Mucosa of stomach (tissue), 1 donor: ENCODE data around the gene MMP15.

Experiments used
- H3K27me3 ChIP-seq: one replicate; pipeline ENCODE4 v1.7.0; 2013; ENCODE audit warnings: mild to moderate bottlenecking, low read length; ENCODE audit not compliant: control insufficient read depth, insufficient read depth
- H3K36me3 ChIP-seq: one replicate; pipeline ENCODE4 v1.7.0; 2013; ENCODE audit warnings: low read length; ENCODE audit not compliant: control insufficient read depth, insufficient read depth
- H3K4me1 ChIP-seq: one replicate; pipeline ENCODE4 v1.7.0; 2013; ENCODE audit warnings: mild to moderate bottlenecking, low read length; ENCODE audit not compliant: control insufficient read depth, insufficient read depth
- H3K4me3 ChIP-seq: one replicate; pipeline ENCODE4 v1.7.0; 2013; ENCODE audit warnings: low read length
- H3K9ac ChIP-seq: one replicate; pipeline ENCODE4 v1.7.0; 2013; ENCODE audit warnings: mild to moderate bottlenecking, low read length, moderate library complexity
- H3K9me3 ChIP-seq: one replicate; pipeline ENCODE4 v1.7.0; 2013; ENCODE audit warnings: mild to moderate bottlenecking, low read length, moderate library complexity; ENCODE audit not compliant: control insufficient read depth
- donor health status: Pancreatic carcinoma.

MMP15 gene

DNA sequence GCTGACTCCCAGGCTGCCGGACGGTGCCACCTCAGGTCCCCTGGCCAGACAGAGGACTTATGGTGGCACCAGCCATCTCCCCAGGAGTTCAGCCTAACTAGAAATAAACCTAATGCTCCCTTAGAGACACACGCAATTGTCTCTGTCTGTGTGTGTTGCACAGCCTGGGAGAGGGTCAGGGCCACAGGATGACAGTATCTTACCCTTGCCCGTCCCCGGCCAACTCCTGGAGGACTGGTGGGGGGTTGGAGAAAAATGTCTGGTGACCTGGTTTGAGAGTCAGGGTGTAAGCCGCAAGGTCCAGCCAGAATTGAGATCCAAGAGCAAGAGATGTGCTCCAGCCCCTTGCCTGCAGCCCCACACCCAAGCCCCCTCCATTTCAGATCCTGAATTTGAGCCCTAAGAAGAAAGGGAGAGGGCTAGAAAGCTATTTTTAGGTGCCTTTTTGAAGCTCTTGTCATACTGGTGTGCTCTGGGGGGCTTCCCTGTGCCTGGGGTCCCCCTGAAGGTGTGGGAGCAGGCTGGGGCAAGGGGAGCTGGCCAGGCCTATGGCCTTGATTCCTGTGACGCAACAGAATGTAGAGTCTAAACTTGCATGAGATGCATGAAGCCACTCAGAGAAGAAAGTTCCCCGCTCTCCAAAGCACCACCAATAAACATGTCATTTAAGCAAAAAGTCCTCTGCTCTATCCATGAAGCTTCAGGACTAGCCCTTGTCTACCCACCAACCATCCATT is 37.9 kb upstream of the MMP15 start:
- H3K4me1 ChIP-seq, result peaks cover 14% of the 10 kb centered on the region

DNA sequence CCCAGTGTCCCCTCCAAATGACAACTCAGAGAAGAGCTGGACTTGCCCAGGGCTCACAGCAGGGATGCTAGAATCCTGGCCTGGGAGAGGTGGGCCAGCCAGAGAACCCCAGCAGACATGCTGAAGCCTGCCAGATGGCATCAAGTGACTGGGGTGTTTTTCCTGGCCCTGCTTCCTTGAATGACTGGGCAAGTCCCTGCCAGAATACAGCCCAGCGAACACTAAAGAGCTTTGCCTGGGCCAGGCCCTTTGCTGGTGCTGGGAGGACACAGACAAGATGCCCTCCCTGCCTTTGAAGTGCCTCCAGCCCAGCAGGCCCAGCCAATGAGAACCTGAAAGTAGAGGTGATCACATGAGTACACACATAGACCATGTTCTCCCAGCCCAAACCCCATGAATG is 36.6 kb upstream of the MMP15 start:
- H3K9ac ChIP-seq, result no peak overlapping the region
- H3K36me3 ChIP-seq, result no peaks in the 10 kb centered on the region
- H3K4me1 ChIP-seq, result peaks cover 14% of the 10 kb centered on the region
- no peak overlapping the region for H3K4me3 ChIP-seq
- peaks cover 21% of the 10 kb centered on the region for H3K27me3 ChIP-seq
- H3K9me3 ChIP-seq, result no peaks in the 10 kb centered on the region

More for the DNA sequence above, 37.9 kb upstream of the MMP15 start:
- Histone ChIP-seq H3K27me3 (peaks cover 21% of the 10 kb centered on the region), H3K4me3 (no peak overlapping the region), H3K9ac (no peak overlapping the region), H3K9me3 (no peaks in the 10 kb centered on the region), H3K36me3 (no peaks in the 10 kb centered on the region)

DNA sequence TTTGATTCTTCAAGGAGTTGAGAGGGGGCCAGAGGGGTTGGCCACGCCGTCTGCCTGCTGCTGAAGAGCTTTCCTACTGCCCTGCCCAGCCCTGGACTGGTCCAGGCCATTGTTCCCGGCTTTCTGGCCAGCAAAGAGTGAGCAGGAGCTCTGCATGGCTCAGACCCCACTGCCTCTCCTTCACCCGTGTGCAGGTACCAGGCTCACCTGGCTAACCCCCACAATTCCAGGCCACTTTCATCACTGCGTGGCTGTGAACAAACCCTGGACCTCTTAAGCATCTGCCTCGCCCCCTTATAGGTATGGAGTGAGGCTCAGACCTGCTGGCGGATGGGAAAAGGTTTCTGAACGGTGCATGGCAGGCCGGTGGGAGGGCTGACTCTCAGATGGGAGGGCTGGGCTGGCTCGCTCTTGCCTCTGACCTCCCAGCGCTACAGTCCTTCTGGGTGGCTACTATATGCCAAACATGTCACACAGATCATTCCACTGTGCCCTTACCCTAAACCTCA is 33.9 kb upstream of the MMP15 start:
- Histone ChIP-seq H3K4me3 (no peak overlapping the region), H3K4me1 (no peaks in the 10 kb centered on the region), H3K9ac (no peak overlapping the region), H3K27me3 (no peaks in the 10 kb centered on the region), H3K36me3 (no peaks in the 10 kb centered on the region), H3K9me3 (no peaks in the 10 kb centered on the region)

DNA sequence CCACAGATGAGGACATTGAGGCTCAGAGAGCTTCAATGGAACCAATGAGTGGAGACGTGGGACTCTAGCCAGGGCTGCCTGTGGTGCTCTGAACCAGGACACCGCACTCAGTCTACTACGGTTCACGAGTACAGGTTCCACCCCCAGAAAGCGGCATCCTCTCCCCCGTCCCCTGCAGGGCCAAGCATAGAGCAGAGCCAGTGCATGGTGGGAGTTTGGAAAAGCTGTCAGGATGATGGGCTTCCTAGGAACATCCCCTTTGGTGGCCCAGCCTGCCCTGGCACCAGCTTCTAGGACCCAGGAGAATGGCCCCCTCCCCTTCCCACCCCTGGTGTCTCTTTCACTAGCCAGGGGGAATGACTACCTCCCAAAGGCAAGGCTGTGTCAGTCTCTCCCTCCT is 33.5 kb upstream of the MMP15 start:
- no peak overlapping the region for H3K9ac ChIP-seq

DNA sequence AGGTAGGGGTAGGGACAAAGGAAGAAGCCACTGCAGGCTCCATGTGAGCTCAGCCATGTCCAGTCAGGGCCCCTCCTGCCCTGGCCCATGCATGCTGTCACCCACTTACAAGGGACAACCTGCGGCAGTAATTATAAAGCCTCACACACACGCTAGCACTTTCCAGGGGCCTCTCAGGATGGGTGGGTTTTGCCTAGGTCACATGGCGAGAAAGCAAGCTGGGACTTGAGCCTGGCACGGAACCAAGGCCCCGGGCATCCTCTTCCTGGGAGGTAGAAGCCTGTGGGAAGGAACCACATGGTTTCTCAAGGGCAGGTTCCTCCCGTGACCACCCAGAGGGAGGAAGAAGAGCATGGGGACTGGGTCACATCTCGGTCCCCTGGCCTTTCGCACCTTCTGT is 32.1 kb upstream of the MMP15 start:
- H3K9ac ChIP-seq, result no peak overlapping the region
- H3K4me3 ChIP-seq, result no peak overlapping the region
- no peaks in the 10 kb centered on the region for H3K27me3 ChIP-seq
- H3K4me1 ChIP-seq, result peaks cover 6% of the 10 kb centered on the region
- H3K9me3 ChIP-seq, result no peaks in the 10 kb centered on the region
- H3K36me3 ChIP-seq, result no peaks in the 10 kb centered on the region

More for the DNA sequence above, 33.5 kb upstream of the MMP15 start:
- no peaks in the 10 kb centered on the region for H3K36me3 ChIP-seq
- no peaks in the 10 kb centered on the region for H3K27me3 ChIP-seq
- no peaks in the 10 kb centered on the region for H3K4me1 ChIP-seq
- no peak overlapping the region for H3K4me3 ChIP-seq
- no peaks in the 10 kb centered on the region for H3K9me3 ChIP-seq

DNA sequence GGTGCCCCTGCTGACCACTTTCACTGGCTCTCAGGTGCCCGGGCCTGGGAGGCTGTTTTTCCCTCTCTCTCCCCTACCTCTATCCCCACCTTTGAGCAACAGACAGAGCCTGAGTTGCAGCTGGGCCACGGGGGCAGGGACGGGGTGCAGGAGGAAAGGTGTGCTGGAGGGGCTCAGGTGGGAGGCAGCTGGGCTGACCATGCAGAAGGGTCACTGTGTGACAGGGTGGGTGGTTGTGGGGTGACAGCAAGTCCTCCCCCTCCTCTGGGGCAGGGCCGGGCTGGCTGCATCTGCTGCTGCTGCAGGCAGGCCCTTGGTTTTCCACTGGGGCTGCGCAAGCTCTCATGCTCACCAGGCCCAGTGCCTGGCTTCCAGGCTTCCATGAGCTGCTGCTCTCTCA is 31.7 kb upstream of the MMP15 start:
- peaks cover 11% of the 10 kb centered on the region for H3K4me1 ChIP-seq
- H3K9ac ChIP-seq, result no peak overlapping the region
- H3K4me3 ChIP-seq, result no peak overlapping the region
- no peaks in the 10 kb centered on the region for H3K36me3 ChIP-seq
- H3K9me3 ChIP-seq, result no peaks in the 10 kb centered on the region
- H3K27me3 ChIP-seq, result no peaks in the 10 kb centered on the region

DNA sequence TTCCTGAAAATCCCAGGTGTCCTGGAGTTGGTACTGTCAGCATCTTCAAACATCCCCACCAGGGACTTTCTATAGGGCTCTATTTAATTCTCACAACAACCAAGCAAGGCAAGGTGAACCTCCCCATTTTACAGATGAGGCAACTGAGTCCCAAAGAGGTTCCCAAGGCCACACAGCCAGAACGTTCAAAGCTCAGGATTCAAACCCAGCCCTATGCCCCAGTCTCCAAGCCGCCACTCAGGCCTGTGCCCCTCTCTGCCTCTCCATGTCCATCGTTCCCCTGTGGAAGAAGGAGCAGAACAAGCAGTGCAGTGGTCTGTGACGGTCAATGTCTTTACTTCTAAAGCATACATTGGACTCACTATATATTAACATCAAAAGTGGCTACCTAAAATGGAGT is 31.2 kb upstream of the MMP15 start:
- H3K9ac ChIP-seq, result no peak overlapping the region

DNA sequence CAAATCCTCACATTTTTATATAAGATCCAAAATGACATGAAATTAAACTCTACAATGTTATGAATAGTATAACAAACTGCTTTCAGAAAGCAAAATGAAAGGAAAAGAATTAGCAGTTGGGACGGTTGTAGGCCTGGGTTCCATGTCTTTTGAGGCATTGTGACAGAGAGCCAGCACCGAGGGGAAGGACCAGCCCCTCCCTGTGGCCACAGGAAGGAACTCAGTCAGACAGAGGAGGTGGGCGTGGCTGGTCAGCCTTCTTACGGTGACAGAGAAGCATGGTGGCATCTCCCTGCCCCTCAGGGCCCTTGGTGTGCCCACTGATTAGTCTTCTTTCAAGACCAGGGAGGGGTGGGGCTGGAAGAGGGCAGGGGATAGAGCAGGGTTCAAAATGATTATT is 30.8 kb upstream of the MMP15 start:
- H3K36me3 ChIP-seq, result no peaks in the 10 kb centered on the region

More for the DNA sequence above, 31.2 kb upstream of the MMP15 start:
- H3K9me3 ChIP-seq, result no peaks in the 10 kb centered on the region
- H3K36me3 ChIP-seq, result no peaks in the 10 kb centered on the region
- no peak overlapping the region for H3K4me3 ChIP-seq
- H3K27me3 ChIP-seq, result no peaks in the 10 kb centered on the region
- peaks cover 14% of the 10 kb centered on the region for H3K4me1 ChIP-seq

DNA sequence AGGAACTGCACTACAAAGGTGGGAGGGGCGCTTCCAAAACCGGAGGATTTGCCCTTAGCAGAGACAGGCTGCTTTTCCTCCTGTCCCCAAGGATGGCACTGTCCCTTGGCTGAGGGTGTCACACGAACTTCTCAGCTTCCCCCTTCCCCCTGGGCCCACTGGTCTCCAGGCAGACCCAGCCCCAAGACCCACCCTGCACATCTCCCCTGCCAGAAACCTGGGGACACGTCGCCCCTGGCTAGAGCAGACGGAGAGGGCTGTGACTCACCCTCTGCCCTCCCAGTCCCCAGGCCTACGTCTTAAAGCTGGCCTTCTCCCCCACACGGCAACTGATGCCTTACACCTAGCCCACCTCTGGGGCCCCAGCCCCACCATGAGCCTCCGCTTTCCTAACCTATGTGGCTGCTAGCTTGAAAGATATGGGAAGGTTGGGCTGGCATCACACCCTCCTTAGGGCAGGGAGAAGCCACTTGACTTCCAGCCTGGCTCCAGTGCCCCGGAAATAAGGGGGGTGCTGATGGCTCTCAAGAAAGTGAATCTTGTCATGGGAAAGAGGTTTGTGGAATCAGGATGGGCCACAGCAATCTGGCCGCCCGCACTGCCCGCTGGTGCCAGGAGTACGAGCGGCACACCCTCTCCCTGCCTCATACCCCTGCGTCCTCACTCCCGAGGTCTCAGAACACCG is 29.7 kb upstream of the MMP15 start:
- Histone ChIP-seq H3K9me3 (no peaks in the 10 kb centered on the region), H3K9ac (no peak overlapping the region), H3K27me3 (no peaks in the 10 kb centered on the region), H3K36me3 (no peaks in the 10 kb centered on the region), H3K4me1 (peaks cover 19% of the 10 kb centered on the region), H3K4me3 (no peak overlapping the region)

More for the DNA sequence above, 30.8 kb upstream of the MMP15 start:
- H3K27me3 ChIP-seq, result no peaks in the 10 kb centered on the region
- H3K9me3 ChIP-seq, result no peaks in the 10 kb centered on the region
- no peak overlapping the region for H3K9ac ChIP-seq
- H3K4me1 ChIP-seq, result peaks cover 18% of the 10 kb centered on the region
- H3K4me3 ChIP-seq, result no peak overlapping the region

DNA sequence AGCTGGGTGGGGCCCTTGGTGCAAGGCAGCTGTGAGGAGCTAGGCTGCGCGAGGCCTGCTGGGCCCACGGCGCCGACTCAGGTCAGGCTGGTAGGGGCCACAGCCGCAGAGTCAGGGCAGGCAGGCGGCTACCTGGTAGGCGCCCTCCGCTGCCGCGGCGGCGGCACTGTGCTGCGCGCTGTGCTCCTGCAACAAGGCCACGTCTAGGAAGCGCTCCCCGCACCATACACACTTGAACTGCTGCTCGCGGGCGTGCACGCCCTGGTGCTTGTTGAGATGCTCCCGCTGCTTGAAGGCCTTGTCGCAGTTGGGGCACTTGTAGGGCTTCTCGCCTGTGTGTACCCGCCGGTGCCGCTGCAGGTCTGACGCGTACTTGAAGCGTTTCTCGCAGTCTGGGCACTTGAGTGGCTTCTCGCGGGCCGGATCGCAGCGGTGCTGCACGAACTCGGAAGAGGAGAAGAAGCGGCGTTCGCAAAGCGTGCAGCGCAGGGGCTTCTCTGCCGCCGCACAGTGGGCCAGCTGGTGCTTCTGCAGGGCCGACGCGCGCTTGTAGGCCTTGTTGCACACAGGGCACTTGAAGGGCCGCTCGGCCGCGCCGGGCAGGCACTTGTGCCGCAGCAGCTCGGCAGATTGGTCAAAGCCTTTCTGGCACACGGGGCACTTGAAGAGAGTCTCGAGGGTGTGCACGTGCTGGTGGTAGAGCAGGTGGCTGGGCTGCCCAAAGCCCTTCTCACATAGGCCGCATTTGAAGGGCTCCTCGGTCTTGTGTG is 29.0 kb upstream of the MMP15 start:
- peaks cover 19% of the 10 kb centered on the region for H3K4me1 ChIP-seq
- no peaks in the 10 kb centered on the region for H3K36me3 ChIP-seq
- no peak overlapping the region for H3K4me3 ChIP-seq
- H3K9ac ChIP-seq, result no peak overlapping the region
- no peaks in the 10 kb centered on the region for H3K9me3 ChIP-seq
- no peaks in the 10 kb centered on the region for H3K27me3 ChIP-seq

DNA sequence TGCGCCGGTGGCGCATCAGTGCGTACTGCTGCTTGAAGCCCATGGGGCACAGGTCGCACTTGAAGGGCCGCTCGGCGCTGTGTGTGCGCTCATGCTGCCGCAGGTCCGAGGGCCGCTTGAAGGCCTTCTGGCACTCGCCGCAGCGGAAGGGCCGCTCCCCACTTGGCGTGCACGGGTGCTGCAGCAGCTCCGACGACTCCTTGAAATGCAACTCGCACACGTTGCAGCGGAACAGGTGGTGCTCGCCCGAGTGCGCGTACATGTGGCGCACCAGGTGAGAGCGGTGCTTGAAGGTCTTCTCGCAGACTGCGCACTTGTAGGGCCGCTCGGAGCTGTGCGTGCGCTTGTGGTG is 28.4 kb upstream of the MMP15 start:
- Histone ChIP-seq H3K9me3 (no peaks in the 10 kb centered on the region), H3K4me1 (peaks cover 25% of the 10 kb centered on the region), H3K27me3 (no peaks in the 10 kb centered on the region), H3K4me3 (no peak overlapping the region), H3K9ac (no peak overlapping the region), H3K36me3 (no peaks in the 10 kb centered on the region)
